HEK293 (cell line): ENCODE results near the gene PSMG2.

Experiments used
- FEZF1 ChIP-seq: fragments of 450-650 bp; formaldehyde crosslinking; IDR thresholded peaks from 2 replicates; pipeline ENCODE4 v1.5.1; 2016; ENCODE audit warnings: missing biosample characterization, missing genetic modification characterization
- HOXC10 ChIP-seq: sonication (generic); formaldehyde crosslinking; IDR thresholded peaks from 2 replicates; pipeline ENCODE4 v1.8.1; 2023; ENCODE audit warnings: mild to moderate bottlenecking, missing genetic modification reagents
- HOXD13 ChIP-seq: sonication (generic); formaldehyde crosslinking; IDR thresholded peaks from 2 replicates; pipeline ENCODE4 v1.8.0; 2022; ENCODE audit warnings: missing genetic modification reagents, borderline replicate concordance
- KLF1 ChIP-seq: fragments of 450-650 bp; formaldehyde crosslinking; IDR thresholded peaks from 2 replicates; pipeline ENCODE4 v1.5.1; 2016; ENCODE audit warnings: missing biosample characterization, missing genetic modification characterization
- KLF7 ChIP-seq: fragments of 450-650 bp; formaldehyde crosslinking; IDR thresholded peaks from 2 replicates; pipeline ENCODE4 v1.5.1; 2016; ENCODE audit warnings: missing biosample characterization, missing genetic modification characterization, borderline replicate concordance
- KLF8 ChIP-seq: fragments of 450-650 bp; formaldehyde crosslinking; IDR thresholded peaks from 2 replicates; pipeline ENCODE4 v1.5.1; 2016; ENCODE audit warnings: missing biosample characterization, missing genetic modification characterization
- KLF9 ChIP-seq: fragments of 450-650 bp; formaldehyde crosslinking; IDR thresholded peaks from 2 replicates; pipeline ENCODE4 v1.5.1; 2016; ENCODE audit warnings: missing biosample characterization, missing genetic modification characterization, low read depth
- PBX3 ChIP-seq: sonication (generic); formaldehyde crosslinking; IDR thresholded peaks from 2 replicates; pipeline ENCODE4 v1.8.1; 2022; ENCODE audit warnings: mild to moderate bottlenecking, moderate library complexity, missing genetic modification reagents
- SCRT2 ChIP-seq: fragments of 450-650 bp; formaldehyde crosslinking; IDR thresholded peaks from 2 replicates; pipeline ENCODE4 v1.5.1; 2016; ENCODE audit warnings: missing biosample characterization, missing genetic modification characterization
- SP2 ChIP-seq: fragments of 450-650 bp; formaldehyde crosslinking; IDR thresholded peaks from 2 replicates; pipeline ENCODE4 v1.5.1; 2016; ENCODE audit warnings: missing biosample characterization, missing genetic modification characterization
- SP3 ChIP-seq: fragments of 450-650 bp; formaldehyde crosslinking; IDR thresholded peaks from 2 replicates; pipeline ENCODE4 v1.5.1; 2016; ENCODE audit warnings: missing biosample characterization, missing genetic modification characterization
- ZBTB10 ChIP-seq: fragments of 450-650 bp; formaldehyde crosslinking; IDR thresholded peaks from 2 replicates; pipeline ENCODE4 v1.5.1; 2016; ENCODE audit warnings: missing biosample characterization, missing genetic modification characterization
- ZBTB17 ChIP-seq: fragments of 450-650 bp; formaldehyde crosslinking; IDR thresholded peaks from 2 replicates; pipeline ENCODE4 v1.5.1; 2016; ENCODE audit warnings: missing biosample characterization, missing genetic modification characterization
- ZEB2 ChIP-seq: fragments of 450-650 bp; formaldehyde crosslinking; IDR thresholded peaks from 2 replicates; pipeline ENCODE4 v1.5.1; 2016; ENCODE audit warnings: missing biosample characterization, missing genetic modification characterization
- ZFP69B ChIP-seq: fragments of 450-650 bp; formaldehyde crosslinking; IDR thresholded peaks from 2 replicates; pipeline ENCODE4 v1.5.1; 2016; ENCODE audit warnings: missing biosample characterization, missing genetic modification characterization
- ZNF146 ChIP-seq: fragments of 450-650 bp; formaldehyde crosslinking; IDR thresholded peaks from 2 replicates; pipeline ENCODE4 v1.5.1; 2016; ENCODE audit warnings: missing biosample characterization, missing genetic modification characterization
- ZNF24 ChIP-seq: fragments of 450-650 bp; formaldehyde crosslinking; IDR thresholded peaks from 2 replicates; pipeline ENCODE4 v1.5.1; 2016; ENCODE audit warnings: missing biosample characterization, missing genetic modification characterization
- ZNF274 ChIP-seq, 2 experiments: fragments of 200-500 bp in 1 of 2; fragments of 450-650 bp in 1 of 2; sonication (Bioruptor generic) in 1 of 2; formaldehyde crosslinking in 1 of 2; IDR thresholded peaks; 2 replicates each; pipeline versions ENCODE4 v1.5.1 to v1.6.1; 2014 to 2016; ENCODE audit warnings: borderline replicate concordance in 1 of 2, inconsistent platforms in 1 of 2, low read length in 1 of 2, missing biosample characterization in 1 of 2, missing genetic modification characterization in 1 of 2
- ZNF37A ChIP-seq: fragments of 450-650 bp; IDR thresholded peaks from 2 replicates; pipeline ENCODE4 v1.5.1; 2018; ENCODE audit warnings: missing biosample characterization, missing genetic modification characterization
- ZNF394 ChIP-seq: fragments of 450-650 bp; formaldehyde crosslinking; IDR thresholded peaks from 2 replicates; pipeline ENCODE4 v1.5.1; 2016; ENCODE audit warnings: missing biosample characterization, missing genetic modification characterization, mild to moderate bottlenecking, moderate library complexity, borderline replicate concordance
- ZNF518A ChIP-seq: fragments of 450-650 bp; formaldehyde crosslinking; conservative IDR thresholded peaks from 2 replicates; pipeline ENCODE4 v1.5.1; 2016; ENCODE audit warnings: low read depth, missing biosample characterization, missing genetic modification characterization
- ZNF610 ChIP-seq: fragments of 450-650 bp; formaldehyde crosslinking; IDR thresholded peaks from 2 replicates; pipeline ENCODE4 v1.5.1; 2016; ENCODE audit warnings: missing biosample characterization, missing genetic modification characterization, borderline replicate concordance
- ZNF654 ChIP-seq: fragments of 450-650 bp; formaldehyde crosslinking; IDR thresholded peaks from 2 replicates; pipeline ENCODE4 v1.5.1; 2016; ENCODE audit warnings: low read depth, missing biosample characterization, missing genetic modification characterization
- ZNF658 ChIP-seq: fragments of 450-650 bp; formaldehyde crosslinking; IDR thresholded peaks from 2 replicates; pipeline ENCODE4; 2016; ENCODE audit warnings: missing biosample characterization, missing genetic modification characterization
- ZNF792 ChIP-seq: fragments of 450-650 bp; formaldehyde crosslinking; IDR thresholded peaks from 2 replicates; pipeline ENCODE4 v1.5.1; 2016; ENCODE audit warnings: missing biosample characterization, missing genetic modification characterization
- ZXDB ChIP-seq: fragments of 450-650 bp; formaldehyde crosslinking; IDR thresholded peaks from 2 replicates; pipeline ENCODE4 v1.5.1; 2016; ENCODE audit warnings: missing biosample characterization, missing genetic modification characterization
- TF ChIP-seq, protein P1 (sequence below): fragments of 450-650 bp; formaldehyde crosslinking; IDR thresholded peaks from 2 replicates; pipeline ENCODE4 v1.5.1; 2016; ENCODE audit warnings: missing biosample characterization, missing genetic modification characterization
- TF ChIP-seq, protein P2 (sequence below): fragments of 450-650 bp; formaldehyde crosslinking; IDR thresholded peaks from 2 replicates; pipeline ENCODE4 v1.5.1; 2016; ENCODE audit warnings: missing biosample characterization, missing genetic modification characterization

Gene PSMG2

GRCh38 chr18:12702221-12703095, at the start of gene PSMG2, which contains the start of gene CEP76 (continued):
- TF ChIP-seq ZNF658 (tag by site-specific recombination) (no peak), ZNF24 (0 out of 2 replicates have a peak, but pooled peaks have one; percentile 59), KLF7 (tag by site-specific recombination) (peak; percentile 84; the same call in 1 of the 2 replicates), HOXC10 (CRISPR knock-in tag) (peak; percentile 24; the same call in 1 of the 2 replicates), SP3 (tag by site-specific recombination) (peak; percentile 71), ZFP69B (tag by site-specific recombination) (peak; percentile 29; the same call in 1 of the 2 replicates), ZXDB (tag by site-specific recombination) (peak; percentile 98), KLF9 (tag by site-specific recombination) (peak; percentile 47), ZBTB10 (tag by site-specific recombination) (peak; percentile 95), ZBTB17 (tag by site-specific recombination) (peak; percentile 29; the same call in 1 of the 2 replicates), SP2 (tag by site-specific recombination) (peak; percentile 60), KLF8 (tag by site-specific recombination) (peak; percentile 73; the same call in 1 of the 2 replicates), ZNF146 (tag by site-specific recombination) (0 out of 2 replicates have a peak, but pooled peaks have one; percentile 4), SCRT2 (tag by site-specific recombination) (no peak), ZNF274 (IDR thresholded peaks at IDR 0.05; ENCODE audit: low read length) (no peak), ZNF274 (tag by site-specific recombination; IDR thresholded peaks at IDR 0.05; ENCODE audit: borderline replicate concordance) (no peak), PBX3 (peak; percentile 83; the same call in 1 of the 2 replicates), ZNF394 (tag by site-specific recombination) (peak; percentile 69; the same call in 1 of the 2 replicates), ZNF792 (tag by site-specific recombination) (peak; percentile 99), ZEB2 (tag by site-specific recombination) (peak; percentile 87), ZNF37A (tag by site-specific recombination) (no peak), FEZF1 (peak; percentile 25), KLF1 (tag by site-specific recombination) (no peak; the same call in 1 of the 2 replicates), HOXD13 (CRISPR knock-in tag) (peak; percentile 24; the same call in 1 of the 2 replicates), ZNF518A (tag by site-specific recombination) (peak; percentile 60; the same call in 1 of the 2 replicates), ZNF610 (tag by site-specific recombination) (peak; percentile 78), ZNF654 (tag by site-specific recombination) (no peak)
- TF ChIP-seq, protein P1, sequence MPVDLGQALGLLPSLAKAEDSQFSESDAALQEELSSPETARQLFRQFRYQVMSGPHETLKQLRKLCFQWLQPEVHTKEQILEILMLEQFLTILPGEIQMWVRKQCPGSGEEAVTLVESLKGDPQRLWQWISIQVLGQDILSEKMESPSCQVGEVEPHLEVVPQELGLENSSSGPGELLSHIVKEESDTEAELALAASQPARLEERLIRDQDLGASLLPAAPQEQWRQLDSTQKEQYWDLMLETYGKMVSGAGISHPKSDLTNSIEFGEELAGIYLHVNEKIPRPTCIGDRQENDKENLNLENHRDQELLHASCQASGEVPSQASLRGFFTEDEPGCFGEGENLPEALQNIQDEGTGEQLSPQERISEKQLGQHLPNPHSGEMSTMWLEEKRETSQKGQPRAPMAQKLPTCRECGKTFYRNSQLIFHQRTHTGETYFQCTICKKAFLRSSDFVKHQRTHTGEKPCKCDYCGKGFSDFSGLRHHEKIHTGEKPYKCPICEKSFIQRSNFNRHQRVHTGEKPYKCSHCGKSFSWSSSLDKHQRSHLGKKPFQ (tag by site-specific recombination), result no peak
- TF ChIP-seq, protein P2, sequence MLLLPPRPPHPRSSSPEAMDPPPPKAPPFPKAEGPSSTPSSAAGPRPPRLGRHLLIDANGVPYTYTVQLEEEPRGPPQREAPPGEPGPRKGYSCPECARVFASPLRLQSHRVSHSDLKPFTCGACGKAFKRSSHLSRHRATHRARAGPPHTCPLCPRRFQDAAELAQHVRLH (tag by site-specific recombination), result peak; percentile 76; the same call in 1 of the 2 replicates
